Upper lobe of left lung (tissue), 4 donors: ENCODE results near the gene JAG2.

Experiments
- CTCF ChIP-seq, 6 experiments: fragments of 450-650 bp in 4 of 6; fragments of 200-600 bp in 2 of 6; sonication (generic) in 2 of 6; IDR thresholded peaks; one replicate each; pipeline ENCODE4 v1.5.1; 2016 to 2019; ENCODE audit warnings: antibody characterized with exemption in 6 of 6
- POLR2A ChIP-seq, 4 donors: fragments of 450-650 bp; IDR thresholded peaks; one replicate each; pipeline ENCODE4 v1.5.1; 2016 to 2017; ENCODE audit warnings: antibody characterized with exemption in 4 of 4, mild to moderate bottlenecking in 2 of 4

GRCh38 chr14:105208738-105209075, 40.1 kb upstream of the JAG2 start:
- no peak for TF ChIP-seq CTCF (IDR thresholded peaks at IDR 0.05)
- TF ChIP-seq POLR2A (IDR thresholded peaks at IDR 0.05), result no peak
